ENCODE results near the gene SPAG16.
A peak's percentile ranks its signal among the peaks of the same experiment; 100 is the strongest.
"Not testable (repeated sequence)": the region's sequence is repeated elsewhere in the genome, so short reads cannot be mapped to it uniquely, and the experiment has no call there.

SPAG16 gene

DNA sequence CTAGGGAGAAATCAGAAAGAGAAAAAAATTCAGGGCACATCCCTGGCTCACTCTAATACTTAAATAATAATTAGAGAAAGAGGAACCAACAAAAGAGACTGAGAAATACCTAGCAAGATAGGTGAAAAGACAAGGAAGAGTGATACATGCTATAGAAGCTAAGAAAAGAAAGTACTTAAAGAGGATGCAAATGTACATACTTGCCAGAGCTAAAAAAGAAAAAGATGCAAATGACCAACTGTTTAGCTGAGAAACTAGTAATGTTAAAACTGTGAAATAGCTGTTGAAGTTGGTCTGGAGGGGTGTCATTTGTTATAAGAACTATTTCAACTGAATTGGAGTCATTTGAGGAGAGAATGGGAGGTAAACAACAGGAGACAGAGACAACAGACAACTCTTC is 412.2 kb downstream of the SPAG16 start:
- no peak for DNase-seq (ENCODE audit: low read depth)

DNA sequence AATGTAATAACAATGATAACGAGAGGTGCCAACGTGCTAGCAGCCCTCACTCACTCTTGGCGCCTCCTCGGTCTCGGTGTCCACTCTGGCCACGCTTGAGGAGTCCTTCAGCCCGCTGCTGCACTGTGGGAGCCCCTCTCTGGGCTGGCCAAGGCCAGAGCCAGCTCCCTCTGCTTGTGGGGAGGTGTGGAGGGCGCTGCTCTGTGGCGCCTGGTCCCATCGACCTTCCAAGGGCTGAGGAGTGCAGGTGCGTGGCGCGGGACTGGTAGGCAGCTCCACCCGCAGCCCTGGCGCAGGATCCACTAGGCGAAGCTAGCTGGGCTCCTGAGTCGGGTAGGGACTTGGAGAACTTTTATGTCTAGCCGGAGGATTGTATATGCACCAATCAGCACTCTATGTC is 417.1 kb downstream of the SPAG16 start:
- not testable (repeated sequence) for DNase-seq (ENCODE audit: low read depth)

DNA sequence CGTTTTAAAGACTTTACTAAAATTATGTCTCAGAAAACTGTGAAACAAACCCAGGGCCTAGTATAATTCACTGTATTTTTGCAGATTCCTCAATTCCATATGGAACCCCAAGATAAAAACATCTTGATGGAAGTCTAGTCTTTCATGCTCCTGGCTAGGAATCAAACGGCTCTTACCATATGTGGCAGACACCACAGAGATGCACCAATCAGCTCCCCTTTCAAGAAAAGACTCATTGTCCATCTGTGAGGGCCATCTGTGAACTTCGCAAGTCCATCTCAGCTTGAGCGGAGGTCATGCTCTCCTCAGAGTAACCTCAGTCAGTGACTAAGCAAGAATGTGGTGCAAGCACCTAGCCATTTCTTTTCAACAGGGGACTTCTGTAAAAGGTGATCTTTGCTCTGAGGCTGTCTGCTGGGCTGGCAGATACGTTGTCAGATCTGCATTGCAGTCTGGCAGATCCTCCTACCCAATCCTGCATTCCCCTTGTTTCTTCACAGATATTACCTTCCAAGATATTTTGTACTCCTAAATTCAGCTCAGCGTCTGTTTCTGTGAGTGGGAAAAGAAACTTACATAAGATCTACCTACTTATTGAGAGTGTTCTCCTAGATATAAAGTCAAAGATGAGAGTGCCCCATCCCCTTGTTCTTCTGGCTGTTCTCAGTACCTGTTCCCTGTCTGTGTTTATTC is 419.3 kb downstream of the SPAG16 start:
- DNase-seq (ENCODE audit: low read depth) = no peak

DNA sequence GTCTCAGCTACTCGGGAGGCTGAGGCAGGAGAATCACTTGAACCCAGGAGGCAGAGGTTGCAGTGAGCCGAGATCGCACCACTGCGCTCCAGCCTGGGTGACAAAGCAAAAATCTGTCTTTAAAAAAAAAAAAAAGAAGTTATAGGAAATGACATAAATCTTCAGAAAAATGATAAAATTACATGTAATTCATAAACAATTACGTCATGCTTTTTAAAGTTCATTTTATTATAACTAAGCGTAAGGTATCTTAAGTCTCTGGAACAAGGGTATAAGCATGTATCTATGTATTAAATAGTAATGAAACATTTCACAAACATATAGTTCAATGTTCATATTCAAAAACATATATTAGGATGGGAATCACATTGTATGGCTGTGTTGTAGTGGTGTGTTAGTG is 425.9 kb downstream of the SPAG16 start:
- DNase-seq (ENCODE audit: low read depth) = no peak

DNA sequence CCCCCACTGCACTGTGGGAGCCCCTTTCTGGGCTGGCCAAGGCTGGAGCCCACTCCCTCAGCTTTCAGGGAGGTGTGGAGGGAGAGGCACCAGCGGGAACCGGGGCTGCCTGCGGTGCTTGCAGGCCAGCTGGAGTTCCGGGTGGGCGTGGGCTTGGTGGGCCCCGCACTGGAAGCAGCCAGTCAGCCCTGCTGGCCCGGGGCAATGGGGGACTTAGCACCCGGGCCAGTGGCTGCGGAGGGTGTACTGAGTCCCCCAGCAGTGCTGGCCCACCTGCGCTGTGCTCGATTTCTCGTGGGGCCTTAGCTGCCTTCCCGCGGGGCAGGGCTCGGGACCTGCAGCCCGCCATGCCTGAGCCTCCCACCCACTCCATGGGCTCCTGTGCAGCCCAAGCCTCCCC is 434.1 kb downstream of the SPAG16 start:
- not testable (repeated sequence) for DNase-seq (ENCODE audit: low read depth)

DNA sequence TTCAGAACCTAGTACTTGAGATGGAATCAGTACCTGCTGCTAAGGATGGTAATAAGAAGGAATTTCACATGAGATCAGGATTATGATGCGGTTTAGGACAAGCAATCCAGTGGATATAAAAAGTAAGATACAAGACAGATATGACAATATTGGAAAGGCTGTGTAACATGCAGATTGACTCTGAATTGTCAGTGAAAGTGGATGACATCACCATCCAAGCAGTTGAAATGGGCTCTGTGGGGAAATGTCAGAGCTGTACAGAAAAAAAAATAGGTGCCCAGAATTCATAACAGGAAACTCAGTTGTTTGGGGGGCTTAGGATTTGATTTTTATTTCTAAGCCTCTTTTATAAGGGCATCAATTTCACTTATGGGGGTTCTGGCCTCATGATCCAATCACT is 438.3 kb downstream of the SPAG16 start:
- no peak for DNase-seq (ENCODE audit: low read depth)

DNA sequence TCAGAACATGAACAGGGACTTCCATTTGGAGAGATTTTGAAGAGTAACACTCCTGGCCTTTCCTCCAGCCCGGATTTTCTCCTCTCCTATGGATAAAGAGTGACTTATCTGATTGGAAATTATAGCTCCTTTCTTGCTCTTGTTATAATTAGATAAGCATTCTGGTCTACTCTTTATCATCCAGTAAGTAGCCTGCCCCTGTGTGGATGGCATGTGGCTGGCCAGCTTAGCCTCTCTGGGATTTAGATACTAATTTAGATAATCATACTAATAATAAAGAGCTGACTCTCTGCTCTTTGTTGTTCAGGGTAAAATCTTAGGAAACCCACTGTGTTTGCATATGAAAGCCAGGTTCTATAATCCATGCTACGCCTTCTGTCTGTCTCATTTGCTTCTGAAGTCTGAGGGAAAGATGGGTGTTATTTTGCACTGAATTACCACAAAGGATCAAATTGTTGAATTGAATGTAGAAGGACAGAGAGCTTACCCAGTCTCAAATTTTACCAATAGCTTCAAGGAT is 438.8 kb downstream of the SPAG16 start:
- no peak for DNase-seq (ENCODE audit: low read depth)

DNA sequence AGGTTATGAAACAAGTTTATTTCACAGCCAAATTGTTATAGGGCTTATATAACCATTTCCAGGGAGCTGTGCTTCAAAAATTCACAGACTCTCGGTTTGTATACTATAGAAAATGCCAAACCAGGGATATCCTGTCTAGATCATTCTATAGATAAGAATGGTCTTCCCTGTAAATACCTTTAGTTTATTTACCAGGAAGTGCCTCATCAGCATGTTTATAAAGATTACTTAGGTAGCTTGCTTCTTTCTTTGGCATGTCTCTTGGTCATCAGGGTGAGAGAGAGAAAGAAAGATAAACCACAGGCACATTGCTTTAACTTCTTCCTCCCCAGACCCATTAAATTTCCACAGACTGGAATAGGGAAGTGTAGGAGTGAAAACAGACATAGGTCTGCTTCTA is 439.4 kb downstream of the SPAG16 start:
- no peak for DNase-seq (ENCODE audit: low read depth)

DNA sequence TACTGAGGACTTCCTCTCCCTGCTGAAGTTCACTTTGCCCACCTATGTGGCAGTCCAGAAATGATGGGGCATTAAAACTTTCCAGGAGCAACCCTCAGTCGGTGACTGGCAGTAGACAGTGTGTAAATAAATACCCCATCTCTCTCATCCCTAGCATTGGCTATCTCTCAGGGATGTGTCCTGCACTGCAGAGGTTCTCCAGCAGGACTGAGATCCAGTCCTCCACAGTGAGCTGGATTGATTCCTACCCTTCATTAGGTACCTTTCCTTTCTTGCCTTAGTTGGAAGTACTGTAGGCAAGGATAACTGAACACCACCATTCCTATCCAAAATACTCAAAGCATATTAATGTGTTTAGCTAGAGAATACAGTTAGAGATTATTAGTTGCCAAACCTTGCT is 441.8 kb downstream of the SPAG16 start:
- no peak for DNase-seq (ENCODE audit: low read depth)

DNA sequence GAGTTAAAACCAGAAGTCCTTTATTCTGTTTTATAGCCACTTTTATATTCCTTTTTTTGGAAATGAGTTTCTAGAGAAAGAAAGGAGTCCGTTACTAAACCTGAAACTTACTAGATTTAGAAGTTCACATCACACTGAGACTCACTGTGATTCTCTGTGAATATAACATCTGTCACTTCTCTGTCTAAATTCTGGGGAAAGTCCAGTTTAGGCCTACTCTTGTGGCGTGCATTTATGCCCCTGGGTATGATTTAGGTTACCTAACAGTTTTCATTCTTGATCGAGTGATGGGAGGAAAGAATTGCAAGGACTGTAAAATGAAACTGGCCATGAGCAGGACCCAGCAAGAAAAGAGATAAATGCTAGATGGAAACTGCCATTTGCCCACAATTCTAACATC is 449.6 kb downstream of the SPAG16 start:
- DNase-seq (ENCODE audit: low read depth) = no peak

DNA sequence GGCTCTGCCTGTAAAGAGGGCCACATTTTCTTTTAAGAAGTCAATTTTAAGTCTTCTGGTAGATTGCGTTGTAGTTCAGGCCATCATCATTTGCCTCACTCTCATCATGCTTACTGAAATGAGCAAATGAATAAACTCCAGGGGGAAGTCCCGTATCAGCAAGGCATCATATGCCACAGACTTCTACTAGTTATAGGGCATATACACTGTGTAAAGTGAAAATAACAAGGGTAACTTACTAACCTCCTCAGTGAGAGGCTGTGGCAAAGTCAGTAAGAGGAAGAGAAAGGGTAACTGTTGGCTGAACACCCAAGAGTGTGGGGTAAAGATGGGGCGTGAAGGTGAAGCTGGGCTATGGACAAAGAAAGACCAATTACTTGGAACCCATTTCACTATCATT is 456.2 kb downstream of the SPAG16 start:
- DNase-seq (ENCODE audit: low read depth) = no peak

DNA sequence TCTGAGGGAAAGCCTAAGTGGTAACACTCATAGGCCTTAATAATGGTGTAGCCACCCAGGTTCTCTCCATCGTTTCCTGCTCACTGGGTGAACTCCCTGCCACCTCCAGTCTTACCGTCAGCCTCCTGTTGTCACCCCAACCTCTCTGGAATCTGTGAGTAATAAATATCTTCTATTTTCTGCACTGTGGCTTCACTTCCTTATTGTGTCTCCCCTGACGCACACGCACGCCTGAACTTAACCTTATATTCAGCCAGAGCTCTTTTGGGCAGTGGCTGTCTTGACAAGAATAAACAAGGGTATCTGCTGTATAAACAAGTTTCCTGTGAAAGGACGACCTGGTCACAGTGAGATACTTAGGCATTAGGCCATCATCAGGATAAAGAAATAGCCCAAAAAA is 467.2 kb downstream of the SPAG16 start:
- DNase-seq (ENCODE audit: low read depth) = no peak

DNA sequence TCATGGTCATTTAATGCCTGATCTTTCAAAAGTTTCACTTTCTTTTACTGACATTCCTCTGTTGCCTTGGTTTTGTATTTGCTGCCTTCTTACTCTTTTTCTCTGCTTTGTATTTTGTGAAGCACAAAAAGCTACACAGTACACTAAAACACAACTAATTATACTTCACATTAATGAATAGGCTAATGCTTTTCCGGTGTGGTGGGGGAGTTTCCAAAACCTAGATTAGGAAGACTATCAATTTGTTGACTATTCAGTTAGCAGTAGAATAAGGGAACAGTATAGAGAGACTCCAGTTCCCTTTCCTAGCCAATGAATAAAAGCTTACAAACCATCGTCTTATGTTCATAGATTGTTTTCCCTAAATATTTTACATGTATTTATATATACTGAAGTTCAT is 468.3 kb downstream of the SPAG16 start:
- no peak for DNase-seq (ENCODE audit: low read depth)

DNA sequence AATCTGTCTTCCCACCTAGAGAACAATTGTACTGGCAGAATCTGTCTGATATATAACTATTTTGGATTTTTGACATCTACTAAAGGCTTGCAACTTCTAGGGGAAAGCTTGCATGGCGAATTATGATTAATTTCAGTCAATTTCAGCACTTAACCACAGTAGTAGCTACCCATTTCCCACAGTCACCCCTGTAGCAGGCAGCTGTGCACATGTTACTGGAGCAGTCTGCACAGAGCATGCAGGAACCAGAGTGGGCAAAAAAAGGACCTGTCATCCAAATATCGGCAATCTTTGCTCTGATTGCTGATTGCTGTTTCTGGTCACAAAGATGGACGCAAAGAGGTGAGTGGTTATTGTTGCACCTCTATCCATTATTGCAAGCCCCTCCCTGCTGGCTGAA is 473.3 kb downstream of the SPAG16 start:
- no peak for DNase-seq (ENCODE audit: low read depth)

DNA sequence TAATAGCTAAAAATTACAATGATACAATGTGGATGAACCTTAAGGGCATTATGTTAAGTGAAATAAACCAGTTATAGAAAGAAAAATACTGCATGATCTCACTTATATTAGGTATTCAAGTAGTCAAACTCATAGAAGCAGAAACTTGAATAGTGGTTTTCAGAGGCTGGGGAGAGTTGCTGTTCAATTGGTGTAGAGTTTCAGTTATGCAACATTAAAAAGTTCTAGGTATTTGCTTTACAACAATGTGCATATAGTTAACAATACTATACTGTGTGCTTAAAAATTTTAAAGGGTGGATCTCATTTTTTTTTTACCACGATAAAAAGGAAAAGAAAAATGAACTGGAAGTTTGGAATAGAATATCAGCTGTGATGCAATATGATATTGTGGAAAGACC is 479.1 kb downstream of the SPAG16 start:
- no peak for DNase-seq (ENCODE audit: low read depth)

DNA sequence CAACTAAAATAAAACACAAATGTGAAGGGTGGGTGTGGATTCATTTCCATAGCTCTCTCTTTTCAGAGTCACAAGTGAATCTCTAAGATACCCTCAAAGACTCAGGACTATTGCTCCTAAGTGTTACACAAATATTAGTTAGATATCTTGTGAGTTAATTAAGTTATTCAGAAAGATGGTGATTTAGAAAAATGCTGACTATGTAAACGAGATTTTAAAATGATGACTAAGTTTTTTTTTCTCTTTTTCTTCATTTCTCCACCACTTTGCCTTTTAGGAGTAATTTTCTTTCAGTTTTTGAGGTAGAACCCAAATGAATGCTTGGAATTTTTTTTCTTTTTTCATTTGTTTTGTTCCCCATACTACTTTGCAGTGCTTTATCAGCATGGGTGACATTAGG is 479.7 kb downstream of the SPAG16 start:
- DNase-seq (ENCODE audit: low read depth) = no peak

DNA sequence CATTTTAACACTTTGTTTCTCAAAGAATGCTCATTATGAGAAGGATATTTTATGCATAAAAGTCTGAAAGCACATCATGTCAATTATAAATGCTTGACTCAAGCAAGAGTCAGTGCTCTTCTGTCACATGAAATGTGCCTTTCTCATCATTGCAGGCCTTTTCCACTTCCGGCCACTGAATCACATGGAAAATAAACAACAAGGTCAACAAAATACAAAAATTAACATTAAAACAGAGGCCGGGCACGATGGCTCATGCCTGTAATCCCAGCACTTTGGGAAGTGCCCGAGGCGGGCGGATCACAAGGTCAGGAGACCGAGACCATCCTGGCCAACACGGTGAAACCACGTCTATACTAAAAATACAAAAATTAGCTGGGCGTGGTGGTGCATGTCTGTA is 480.6 kb downstream of the SPAG16 start:
- DNase-seq (ENCODE audit: low read depth) = no peak

DNA sequence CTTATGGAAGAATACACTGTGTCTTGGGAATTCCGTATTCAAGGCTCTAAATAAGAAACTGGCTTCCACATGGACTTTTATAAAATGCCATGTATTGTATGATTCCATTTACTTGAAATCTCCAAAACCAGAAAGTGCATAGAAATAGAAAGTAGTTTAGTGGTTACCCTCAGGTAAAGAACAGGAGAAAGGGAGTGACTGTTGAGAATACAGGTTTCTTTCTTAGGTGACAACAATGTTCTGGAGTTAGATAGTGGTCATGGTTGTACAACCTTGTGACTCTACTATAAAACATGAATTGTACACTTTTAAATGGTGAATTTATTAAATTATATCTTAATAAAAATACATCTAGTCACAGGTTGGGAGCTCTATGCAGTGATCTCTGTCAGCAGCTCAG is 481.8 kb downstream of the SPAG16 start:
- no peak for DNase-seq (ENCODE audit: low read depth)

DNA sequence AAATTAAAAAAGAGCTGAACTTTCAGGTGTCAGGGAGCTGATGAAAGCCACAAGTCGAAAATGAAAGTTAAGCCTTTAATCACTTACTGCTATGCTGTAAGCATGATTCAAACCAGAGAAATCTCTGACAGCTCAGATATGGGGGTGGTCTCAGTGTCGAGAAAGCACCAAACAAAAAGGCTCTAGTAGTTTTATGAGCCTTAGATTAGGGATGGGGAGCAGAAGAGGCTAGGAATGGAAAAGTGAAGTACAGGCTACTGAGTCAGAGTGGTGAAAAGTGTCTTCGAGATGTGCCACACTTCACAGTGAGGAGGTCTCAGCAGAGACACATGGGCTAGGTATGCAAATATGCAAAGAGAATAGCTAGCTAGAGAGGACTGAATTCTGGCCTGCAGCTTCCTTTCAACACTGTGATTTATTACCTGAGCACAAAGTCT is 482.2 kb downstream of the SPAG16 start:
- DNase-seq (ENCODE audit: low read depth) = no peak

DNA sequence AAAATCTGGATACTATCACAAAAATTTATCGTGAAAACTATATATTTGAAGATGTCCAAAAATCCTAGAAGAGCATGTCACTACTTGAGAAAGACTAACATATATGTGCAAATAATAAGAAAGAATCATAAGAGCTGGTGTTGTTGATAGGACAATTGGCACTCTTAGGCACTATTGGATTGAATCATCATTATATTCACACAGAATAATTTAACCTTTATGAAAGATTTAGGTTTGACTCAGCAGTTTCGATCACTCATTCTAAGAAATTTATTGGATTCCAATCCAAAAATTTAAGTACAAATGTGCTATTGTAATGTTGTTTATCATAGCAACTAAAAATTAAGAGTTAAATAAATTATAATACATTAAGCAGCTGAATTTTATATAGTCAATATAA is 503.6 kb downstream of the SPAG16 start:
- no peak for DNase-seq (ENCODE audit: low read depth)

DNA sequence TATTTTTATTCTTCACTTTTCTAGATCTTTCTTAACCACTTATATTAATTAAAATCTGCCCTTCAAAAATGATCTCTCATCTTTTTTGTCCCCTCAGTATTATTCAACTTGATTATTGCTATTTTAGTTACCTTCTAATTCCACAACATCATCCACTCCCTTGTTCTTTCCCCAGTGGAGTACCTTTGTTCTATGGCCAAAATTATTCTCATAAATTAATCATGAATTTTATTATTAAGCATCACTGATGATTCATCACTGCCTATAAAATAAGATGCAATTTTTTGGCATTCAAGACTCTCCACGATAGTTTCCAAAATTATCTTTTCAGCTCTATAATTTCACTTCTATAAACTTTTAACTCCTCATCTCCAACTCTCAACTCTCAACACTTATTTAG is 505.7 kb downstream of the SPAG16 start:
- DNase-seq (ENCODE audit: low read depth) = no peak

DNA sequence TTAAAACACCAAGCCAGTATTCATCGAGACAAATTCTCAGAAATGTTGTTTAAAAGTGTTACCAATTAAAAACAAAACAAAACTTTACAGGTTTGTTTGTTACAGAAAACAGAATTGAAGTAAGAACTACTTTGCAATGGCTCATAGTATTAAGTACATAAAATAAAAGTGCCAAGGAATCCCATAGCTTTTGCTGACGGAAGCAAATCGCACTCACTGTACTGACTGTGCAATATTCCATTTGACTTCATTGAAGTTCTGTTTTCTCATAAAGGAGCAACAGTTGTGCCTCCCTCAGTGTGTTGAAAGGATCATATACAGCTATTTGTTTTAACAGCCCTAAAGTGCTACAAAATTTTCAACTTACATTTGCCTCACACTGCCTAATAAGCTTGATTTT is 507.8 kb downstream of the SPAG16 start:
- DNase-seq (ENCODE audit: low read depth) = no peak

DNA sequence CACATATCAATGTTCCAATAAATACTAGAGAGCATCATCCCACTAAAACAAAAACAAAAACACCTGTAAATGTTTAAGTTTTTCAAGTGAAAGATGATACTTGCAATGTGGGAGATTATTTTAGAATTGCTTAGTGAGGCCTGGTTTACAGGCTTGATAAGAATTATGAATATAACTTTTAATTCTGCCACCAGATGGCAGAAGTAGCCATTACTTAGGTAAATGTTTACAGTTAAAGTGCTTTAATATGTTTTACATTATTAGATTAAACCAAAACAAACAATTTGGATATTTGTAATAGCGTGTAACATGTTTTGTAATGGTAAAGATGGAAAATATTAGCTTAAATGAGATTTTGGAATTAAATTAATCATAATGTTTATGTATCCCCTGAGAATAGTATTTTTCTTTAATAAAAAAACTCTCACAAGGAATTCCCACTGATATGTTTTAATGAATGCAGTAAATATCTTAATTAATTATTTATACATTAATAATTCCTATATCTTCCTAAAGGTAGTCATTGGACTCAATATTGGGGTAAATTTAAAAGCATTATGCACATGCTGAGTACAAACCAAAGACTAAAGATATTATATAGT is 522.0 kb downstream of the SPAG16 start:
- peak; percentile 61 for DNase-seq (ENCODE audit: low read depth)

DNA sequence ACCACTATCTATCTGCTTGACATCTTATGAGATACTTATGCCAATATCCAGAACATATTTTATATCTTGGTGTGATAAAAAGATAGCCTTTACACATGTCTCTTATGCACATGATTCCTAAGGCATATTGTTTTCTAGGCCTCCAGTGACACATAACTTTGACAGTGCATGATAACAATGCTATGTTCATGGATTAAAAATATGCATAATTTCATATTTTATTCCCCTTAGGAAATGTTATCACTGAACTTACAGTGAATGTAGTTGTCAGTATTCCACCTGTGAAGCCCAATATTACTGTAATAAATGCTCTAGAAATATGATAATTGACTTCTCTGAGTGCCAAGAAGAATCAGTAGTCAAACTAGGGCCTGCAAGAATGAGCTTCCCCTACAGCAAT is 532.3 kb downstream of the SPAG16 start:
- no peak for DNase-seq (ENCODE audit: low read depth)

All from fibroblast of gingiva (primary cell).